ENCODE results near the gene BTC.

GRCh38 chr4:74768857-74769525, 25.3 kb downstream of the BTC start:
- no peak for TF ChIP-seq EP300 (IDR thresholded peaks at IDR 0.05; ENCODE audit: borderline replicate concordance)
- TF ChIP-seq, protein P1, sequence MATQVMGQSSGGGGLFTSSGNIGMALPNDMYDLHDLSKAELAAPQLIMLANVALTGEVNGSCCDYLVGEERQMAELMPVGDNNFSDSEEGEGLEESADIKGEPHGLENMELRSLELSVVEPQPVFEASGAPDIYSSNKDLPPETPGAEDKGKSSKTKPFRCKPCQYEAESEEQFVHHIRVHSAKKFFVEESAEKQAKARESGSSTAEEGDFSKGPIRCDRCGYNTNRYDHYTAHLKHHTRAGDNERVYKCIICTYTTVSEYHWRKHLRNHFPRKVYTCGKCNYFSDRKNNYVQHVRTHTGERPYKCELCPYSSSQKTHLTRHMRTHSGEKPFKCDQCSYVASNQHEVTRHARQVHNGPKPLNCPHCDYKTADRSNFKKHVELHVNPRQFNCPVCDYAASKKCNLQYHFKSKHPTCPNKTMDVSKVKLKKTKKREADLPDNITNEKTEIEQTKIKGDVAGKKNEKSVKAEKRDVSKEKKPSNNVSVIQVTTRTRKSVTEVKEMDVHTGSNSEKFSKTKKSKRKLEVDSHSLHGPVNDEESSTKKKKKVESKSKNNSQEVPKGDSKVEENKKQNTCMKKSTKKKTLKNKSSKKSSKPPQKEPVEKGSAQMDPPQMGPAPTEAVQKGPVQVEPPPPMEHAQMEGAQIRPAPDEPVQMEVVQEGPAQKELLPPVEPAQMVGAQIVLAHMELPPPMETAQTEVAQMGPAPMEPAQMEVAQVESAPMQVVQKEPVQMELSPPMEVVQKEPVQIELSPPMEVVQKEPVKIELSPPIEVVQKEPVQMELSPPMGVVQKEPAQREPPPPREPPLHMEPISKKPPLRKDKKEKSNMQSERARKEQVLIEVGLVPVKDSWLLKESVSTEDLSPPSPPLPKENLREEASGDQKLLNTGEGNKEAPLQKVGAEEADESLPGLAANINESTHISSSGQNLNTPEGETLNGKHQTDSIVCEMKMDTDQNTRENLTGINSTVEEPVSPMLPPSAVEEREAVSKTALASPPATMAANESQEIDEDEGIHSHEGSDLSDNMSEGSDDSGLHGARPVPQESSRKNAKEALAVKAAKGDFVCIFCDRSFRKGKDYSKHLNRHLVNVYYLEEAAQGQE (IDR thresholded peaks at IDR 0.05; ENCODE audit: low read depth), result no peak
- TF ChIP-seq TCF12 (IDR thresholded peaks at IDR 0.05; ENCODE audit: low read depth), result no peak
- no peak for TF ChIP-seq RAD21 (IDR thresholded peaks at IDR 0.05; ENCODE audit: low read depth)
- no peak for TF ChIP-seq YY1 (IDR thresholded peaks at IDR 0.05; ENCODE audit: low read depth)
